ENCODE measurements around the gene LINC00237.

DNA sequence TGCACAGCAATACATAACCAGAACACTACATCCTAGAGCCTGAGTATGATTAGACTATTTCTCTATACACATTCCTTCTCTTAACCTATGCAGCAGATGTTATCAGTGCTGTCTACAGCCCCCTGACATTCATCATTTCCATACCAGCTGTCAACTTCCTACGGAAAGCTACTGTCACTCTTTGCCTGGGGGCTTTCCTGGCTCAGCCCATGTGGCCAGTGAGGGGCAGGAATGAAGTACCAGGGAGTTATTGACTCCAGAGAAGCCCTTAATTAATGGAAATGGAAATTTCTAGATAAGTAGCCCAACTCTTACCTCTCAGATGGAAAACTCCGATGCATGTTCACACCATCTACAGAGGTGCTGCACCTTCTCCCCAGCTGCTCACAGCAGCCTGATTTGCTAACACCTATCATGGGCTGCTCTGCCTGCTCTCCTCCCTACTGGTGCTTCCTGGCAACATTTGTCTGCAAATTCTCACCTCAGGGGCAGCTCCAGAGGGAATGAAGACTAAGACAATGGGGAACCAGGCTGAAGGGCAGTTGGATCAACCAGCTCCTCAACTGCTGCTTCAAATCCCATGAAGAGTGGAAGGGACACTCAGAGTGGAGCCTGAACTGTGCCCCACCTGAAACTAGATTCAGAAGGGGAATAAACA, 59.6 kb downstream of the LINC00237 start:
- TF ChIP-seq, protein P1, sequence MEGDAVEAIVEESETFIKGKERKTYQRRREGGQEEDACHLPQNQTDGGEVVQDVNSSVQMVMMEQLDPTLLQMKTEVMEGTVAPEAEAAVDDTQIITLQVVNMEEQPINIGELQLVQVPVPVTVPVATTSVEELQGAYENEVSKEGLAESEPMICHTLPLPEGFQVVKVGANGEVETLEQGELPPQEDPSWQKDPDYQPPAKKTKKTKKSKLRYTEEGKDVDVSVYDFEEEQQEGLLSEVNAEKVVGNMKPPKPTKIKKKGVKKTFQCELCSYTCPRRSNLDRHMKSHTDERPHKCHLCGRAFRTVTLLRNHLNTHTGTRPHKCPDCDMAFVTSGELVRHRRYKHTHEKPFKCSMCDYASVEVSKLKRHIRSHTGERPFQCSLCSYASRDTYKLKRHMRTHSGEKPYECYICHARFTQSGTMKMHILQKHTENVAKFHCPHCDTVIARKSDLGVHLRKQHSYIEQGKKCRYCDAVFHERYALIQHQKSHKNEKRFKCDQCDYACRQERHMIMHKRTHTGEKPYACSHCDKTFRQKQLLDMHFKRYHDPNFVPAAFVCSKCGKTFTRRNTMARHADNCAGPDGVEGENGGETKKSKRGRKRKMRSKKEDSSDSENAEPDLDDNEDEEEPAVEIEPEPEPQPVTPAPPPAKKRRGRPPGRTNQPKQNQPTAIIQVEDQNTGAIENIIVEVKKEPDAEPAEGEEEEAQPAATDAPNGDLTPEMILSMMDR (IDR thresholded peaks at IDR 0.05; ENCODE audit: insufficient read depth, low read length, poor library complexity, severe bottlenecking): no peak
- no peak for TF ChIP-seq EZH2phosphoT487 (conservative IDR thresholded peaks at IDR 0.05; ENCODE audit: low read length)
